Osteoblast (primary cell): ENCODE measurements around the gene ZNF536. TPM values are rescaled to one million over a fixed set of nuclear protein-coding genes. Genes with fewer than 3 reads are reported as not detected.

ENCODE experiments used
- DNase-seq: peaks from one replicate; pipeline ENCODE4 v3.0.0; 2011; ENCODE audit warnings: low spot score, mixed read lengths; ENCODE audit not compliant: insufficient read length; ENCODE audit errors: missing footprints
- H2AFZ ChIP-seq: 2 replicates; pipeline ENCODE4 v1.6.0; 2011; ENCODE audit warnings: mild to moderate bottlenecking, low read length
- H3K27ac ChIP-seq: 2 replicates; pipeline ENCODE4 v1.5.1; 2011; ENCODE audit warnings: mild to moderate bottlenecking, low read depth, low read length, moderate library complexity
- H3K27me3 ChIP-seq: 2 replicates; pipeline ENCODE4 v1.6.0; 2012; ENCODE audit warnings: mild to moderate bottlenecking, control low read depth, inconsistent platforms, low read length, moderate library complexity; ENCODE audit not compliant: insufficient read depth
- H3K36me3 ChIP-seq: 2 replicates; pipeline ENCODE4 v1.5.1; 2011; ENCODE audit warnings: mild to moderate bottlenecking, low read length, control low read depth, moderate library complexity; ENCODE audit not compliant: insufficient read depth
- H3K4me1 ChIP-seq: 2 replicates; pipeline ENCODE4 v1.5.1; 2011; ENCODE audit warnings: mild to moderate bottlenecking, low read length, control low read depth, moderate library complexity; ENCODE audit not compliant: insufficient read depth
- H3K4me2 ChIP-seq: 2 replicates; pipeline ENCODE4 v1.6.0; 2011; ENCODE audit warnings: mild to moderate bottlenecking, low read length; ENCODE audit not compliant: insufficient read depth
- H3K4me3 ChIP-seq: fragments of 200-600 bp; sonication (generic); 3 replicates; pipeline ENCODE4 v1.5.1; 2012; ENCODE audit warnings: mild to moderate bottlenecking, low read length, inconsistent platforms; ENCODE audit not compliant: insufficient read depth
- H3K79me2 ChIP-seq: 2 replicates; pipeline ENCODE4 v1.6.0; 2012; ENCODE audit warnings: mild to moderate bottlenecking, low read length, control low read depth, inconsistent platforms; ENCODE audit not compliant: insufficient read depth
- H3K9me3 ChIP-seq: 2 replicates; pipeline ENCODE4 v1.5.1; 2011; ENCODE audit warnings: low read depth, low read length, control low read depth
- H4K20me1 ChIP-seq: 2 replicates; pipeline ENCODE4 v1.6.0; 2012; ENCODE audit warnings: mild to moderate bottlenecking, low read length, control low read depth; ENCODE audit not compliant: insufficient read depth
- total RNA-seq: library from RNA; depleted of rRNA; stranded (reverse); fragments of >200 nt; gene quantifications from 2 replicates; pipeline ENCODE4 v1.2.3, GENCODE V29; 2012
- TF ChIP-seq, protein P1 (sequence below): IDR thresholded peaks from 2 replicates; pipeline ENCODE4 v1.5.1; 2011; ENCODE audit warnings: mild to moderate bottlenecking, low read depth, low read length, moderate library complexity; ENCODE audit errors: extremely low read depth

ZNF536 gene
- total RNA-seq, 1 donor, result not detected

DNA sequence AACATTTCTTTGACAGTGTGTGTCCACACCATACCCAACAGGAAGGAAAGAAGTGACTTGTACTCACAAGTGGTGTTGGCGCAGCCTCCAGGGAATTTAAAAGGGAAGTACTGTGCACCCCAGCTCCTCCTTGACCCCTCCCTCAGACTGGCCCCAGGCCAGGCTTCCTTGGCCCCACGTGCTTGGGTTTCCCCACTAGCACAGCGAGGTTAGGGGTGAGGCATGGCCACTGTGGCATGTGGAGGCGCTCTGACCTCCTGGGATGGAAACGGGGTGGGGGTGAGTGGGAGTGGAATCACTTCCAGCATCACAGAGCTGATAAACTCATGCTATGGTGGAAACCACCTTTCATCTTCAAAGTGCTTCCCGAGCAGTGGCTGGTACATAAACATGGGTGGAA, 168.6 kb downstream of the ZNF536 start:
- no peak overlapping the region for H3K27ac ChIP-seq
- no peaks in the 10 kb centered on the region for H3K27me3 ChIP-seq
- H3K4me1 ChIP-seq, result no peaks in the 10 kb centered on the region
- no peaks in the 10 kb centered on the region for H3K36me3 ChIP-seq
- H3K4me2 ChIP-seq, result no peak overlapping the region
- no peak overlapping the region for H3K4me3 ChIP-seq
- H4K20me1 ChIP-seq, result no peaks in the 10 kb centered on the region
- no peak for DNase-seq
- H2AFZ ChIP-seq, result no peak overlapping the region
- no peaks in the 10 kb centered on the region for H3K9me3 ChIP-seq
- TF ChIP-seq, protein P1, sequence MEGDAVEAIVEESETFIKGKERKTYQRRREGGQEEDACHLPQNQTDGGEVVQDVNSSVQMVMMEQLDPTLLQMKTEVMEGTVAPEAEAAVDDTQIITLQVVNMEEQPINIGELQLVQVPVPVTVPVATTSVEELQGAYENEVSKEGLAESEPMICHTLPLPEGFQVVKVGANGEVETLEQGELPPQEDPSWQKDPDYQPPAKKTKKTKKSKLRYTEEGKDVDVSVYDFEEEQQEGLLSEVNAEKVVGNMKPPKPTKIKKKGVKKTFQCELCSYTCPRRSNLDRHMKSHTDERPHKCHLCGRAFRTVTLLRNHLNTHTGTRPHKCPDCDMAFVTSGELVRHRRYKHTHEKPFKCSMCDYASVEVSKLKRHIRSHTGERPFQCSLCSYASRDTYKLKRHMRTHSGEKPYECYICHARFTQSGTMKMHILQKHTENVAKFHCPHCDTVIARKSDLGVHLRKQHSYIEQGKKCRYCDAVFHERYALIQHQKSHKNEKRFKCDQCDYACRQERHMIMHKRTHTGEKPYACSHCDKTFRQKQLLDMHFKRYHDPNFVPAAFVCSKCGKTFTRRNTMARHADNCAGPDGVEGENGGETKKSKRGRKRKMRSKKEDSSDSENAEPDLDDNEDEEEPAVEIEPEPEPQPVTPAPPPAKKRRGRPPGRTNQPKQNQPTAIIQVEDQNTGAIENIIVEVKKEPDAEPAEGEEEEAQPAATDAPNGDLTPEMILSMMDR, result no peak
- no peaks in the 10 kb centered on the region for H3K79me2 ChIP-seq

DNA sequence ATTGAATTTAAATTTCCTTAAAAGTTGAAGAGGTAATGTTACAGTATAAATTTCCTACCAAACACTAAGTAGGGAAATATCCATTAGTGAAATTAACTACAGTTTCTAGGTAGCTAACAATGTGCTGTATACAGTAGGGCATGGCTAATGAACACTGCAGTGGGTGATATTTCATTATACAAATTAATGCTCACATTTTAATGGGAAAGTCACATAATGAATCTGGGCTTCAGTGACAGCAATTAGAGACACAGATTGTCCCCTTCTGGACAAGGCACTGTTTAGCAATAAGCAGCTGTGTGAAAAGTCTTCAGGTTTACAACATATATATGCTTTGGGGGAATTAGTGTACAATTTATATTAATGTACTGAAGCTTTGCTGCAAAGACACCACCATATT, 169.4 kb downstream of the ZNF536 start:
- no peaks in the 10 kb centered on the region for H4K20me1 ChIP-seq
- no peaks in the 10 kb centered on the region for H3K4me1 ChIP-seq
- TF ChIP-seq, protein P1, result no peak
- no peak overlapping the region for H3K4me2 ChIP-seq
- no peaks in the 10 kb centered on the region for H3K9me3 ChIP-seq
- no peaks in the 10 kb centered on the region for H3K27me3 ChIP-seq
- no peak for DNase-seq
- H3K36me3 ChIP-seq, result no peaks in the 10 kb centered on the region
- H2AFZ ChIP-seq, result no peak overlapping the region
- no peak overlapping the region for H3K4me3 ChIP-seq
- H3K27ac ChIP-seq, result no peak overlapping the region
- H3K79me2 ChIP-seq, result no peaks in the 10 kb centered on the region

DNA sequence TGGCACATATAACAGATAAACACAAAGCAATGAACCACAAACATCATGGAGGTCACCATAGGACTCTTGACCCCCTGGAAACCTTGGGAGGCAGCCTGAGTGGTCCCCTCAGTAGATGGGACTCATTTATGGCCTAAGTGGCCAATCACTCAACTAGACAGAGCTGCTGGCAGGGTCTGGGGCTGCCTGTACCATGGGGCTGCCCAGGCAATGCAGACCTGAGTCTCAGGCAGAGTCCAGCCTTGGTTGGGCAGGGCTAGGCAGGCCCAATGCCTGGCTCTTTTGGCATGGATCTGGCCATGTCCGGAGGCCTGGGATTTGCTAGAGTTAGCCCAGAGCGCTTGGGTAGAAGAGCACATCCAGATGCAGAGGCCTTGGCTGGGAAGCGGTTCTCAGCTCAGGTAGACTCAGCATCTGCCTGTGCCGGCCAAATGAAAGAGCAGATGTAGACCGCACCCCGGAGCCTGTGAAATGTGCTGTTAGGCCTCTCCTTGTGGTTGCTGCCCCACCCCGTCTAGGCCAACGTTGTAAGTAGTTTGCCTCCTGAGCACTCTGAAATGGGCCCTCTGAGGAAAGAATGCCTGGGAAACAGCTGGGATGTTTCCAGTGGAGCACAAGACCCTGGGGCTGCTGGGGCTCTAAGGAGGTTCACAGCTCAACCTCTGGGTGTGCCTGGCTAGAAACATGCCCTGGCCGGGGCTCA, 171.2 kb downstream of the ZNF536 start:
- Histone ChIP-seq H3K4me2 (no peak overlapping the region), H3K79me2 (no peaks in the 10 kb centered on the region)
- TF ChIP-seq, protein P1, result no peak

DNA sequence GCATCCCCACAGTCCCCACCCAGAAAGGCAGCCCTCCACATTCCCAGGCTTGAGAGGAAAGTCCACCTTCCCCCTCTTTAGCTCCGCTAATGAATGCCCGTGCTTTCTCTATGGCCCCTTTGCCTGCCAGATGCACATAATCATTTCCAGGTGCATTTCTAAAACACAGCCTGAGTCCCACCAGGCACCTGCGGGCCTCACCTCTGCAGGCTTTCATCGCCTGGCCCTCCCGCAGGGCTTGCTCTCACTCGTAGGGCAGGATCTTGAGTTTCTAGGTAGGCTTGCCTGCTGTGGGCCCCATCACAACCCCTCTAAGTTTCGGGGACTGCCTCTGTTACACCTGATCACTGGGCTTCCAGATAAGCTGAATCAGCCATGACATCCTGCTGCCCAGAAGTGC, 173.6 kb downstream of the ZNF536 start:
- H4K20me1 ChIP-seq, result no peaks in the 10 kb centered on the region
- no peaks in the 10 kb centered on the region for H3K9me3 ChIP-seq
- TF ChIP-seq, protein P1, result no peak
- no peaks in the 10 kb centered on the region for H3K79me2 ChIP-seq
- no peak overlapping the region for H3K4me3 ChIP-seq
- no peaks in the 10 kb centered on the region for H3K4me1 ChIP-seq
- no peak for DNase-seq
- H3K4me2 ChIP-seq, result no peak overlapping the region
- H2AFZ ChIP-seq, result no peak overlapping the region
- no peaks in the 10 kb centered on the region for H3K36me3 ChIP-seq
- H3K27ac ChIP-seq, result no peak overlapping the region
- H3K27me3 ChIP-seq, result no peaks in the 10 kb centered on the region

More for the DNA sequence above, 171.2 kb downstream of the ZNF536 start:
- H4K20me1 ChIP-seq, result no peaks in the 10 kb centered on the region
- no peak overlapping the region for H2AFZ ChIP-seq
- no peaks in the 10 kb centered on the region for H3K27me3 ChIP-seq
- H3K36me3 ChIP-seq, result no peaks in the 10 kb centered on the region
- no peak overlapping the region for H3K4me3 ChIP-seq
- DNase-seq, result no peak
- no peak overlapping the region for H3K27ac ChIP-seq
- H3K9me3 ChIP-seq, result no peaks in the 10 kb centered on the region
- no peaks in the 10 kb centered on the region for H3K4me1 ChIP-seq
